NCI-H1048 (cell line): ENCODE data around the gene TRIM5.
"Not testable (repeated sequence)": the region's sequence is repeated elsewhere in the genome, so short reads cannot be mapped to it uniquely, and the experiment has no call there.

ENCODE experiments used
- DNase-seq: peaks from one replicate; lab custom pipeline; 2025; lab: John Stamatoyannopoulos, UW

The TRIM5 gene

GRCh38 chr11:5684646-5685362 is at the start of gene TRIM5:
Gene TRIM5, minus strand, starts transcription at chr11:5685074. Its CDS starts 4,897 bp downstream, at chr11:5680177.
- peak; percentile 77 for DNase-seq

- DNase-seq: no peak
Observed at GRCh38 chr11:5727691-5728090, 42.8 kb upstream of the TRIM5 start.

GRCh38 chr11:5726351-5726750 is 41.5 kb upstream of the TRIM5 start:
- DNase-seq: no peak

- DNase-seq: no peak
Observed at GRCh38 chr11:5722622-5723021, 37.7 kb upstream of the TRIM5 start.

- DNase-seq: no peak
Observed at GRCh38 chr11:5719703-5720495, 35.0 kb upstream of the TRIM5 start.

- DNase-seq: not testable (repeated sequence)
Observed at GRCh38 chr11:5716518-5716917, 31.6 kb upstream of the TRIM5 start.

- DNase-seq: no peak
Observed at GRCh38 chr11:5713695-5714094, 28.8 kb upstream of the TRIM5 start.

GRCh38 chr11:5712507-5712906 is 27.6 kb upstream of the TRIM5 start:
- no peak for DNase-seq

GRCh38 chr11:5705688-5706087 is 20.8 kb upstream of the TRIM5 start:
- no peak for DNase-seq

- no peak for DNase-seq
Observed at GRCh38 chr11:5703741-5704536, 19.1 kb upstream of the TRIM5 start.

GRCh38 chr11:5701055-5701577 is 16.2 kb upstream of the TRIM5 start:
- no peak for DNase-seq

- DNase-seq: no peak
Observed at GRCh38 chr11:5700421-5701054, 15.7 kb upstream of the TRIM5 start.

- no peak for DNase-seq
Observed at GRCh38 chr11:5698281-5698680, 13.4 kb upstream of the TRIM5 start.

GRCh38 chr11:5696210-5696609 is 11.3 kb upstream of the TRIM5 start:
- DNase-seq: no peak

GRCh38 chr11:5695580-5695979 is 10.7 kb upstream of the TRIM5 start:
- peak; percentile 75 for DNase-seq

- no peak for DNase-seq
Observed at GRCh38 chr11:5694642-5695041, 9.8 kb upstream of the TRIM5 start.

GRCh38 chr11:5691964-5692361 is 7.1 kb upstream of the TRIM5 start:
- no peak for DNase-seq

- DNase-seq: not testable (repeated sequence)
Observed at GRCh38 chr11:5691238-5691963, 6.5 kb upstream of the TRIM5 start.

GRCh38 chr11:5690736-5691135 is 5.9 kb upstream of the TRIM5 start:
- no peak for DNase-seq

- DNase-seq: no peak
Observed at GRCh38 chr11:5690216-5690615, 5.3 kb upstream of the TRIM5 start.

GRCh38 chr11:5689551-5689983 is 4.7 kb upstream of the TRIM5 start, which contains the start of gene TRIM22:
Gene TRIM22, plus strand, starts transcription at chr11:5689790. Its CDS starts 6,443 bp downstream, at chr11:5696233.
- peak; percentile 39 for DNase-seq
